Activated CD8-positive, alpha-beta memory T cell treated with anti-CD3 and anti-CD28 coated beads, Interleukin-2, amount 50 U/mL, for 48 hours (primary cell): Measurements from ENCODE around the gene CDK8.

Experiments used
- DNase-seq: peaks from one replicate; pipeline ENCODE4 v3.0.0-alpha.2; 2020

The CDK8 gene

DNA sequence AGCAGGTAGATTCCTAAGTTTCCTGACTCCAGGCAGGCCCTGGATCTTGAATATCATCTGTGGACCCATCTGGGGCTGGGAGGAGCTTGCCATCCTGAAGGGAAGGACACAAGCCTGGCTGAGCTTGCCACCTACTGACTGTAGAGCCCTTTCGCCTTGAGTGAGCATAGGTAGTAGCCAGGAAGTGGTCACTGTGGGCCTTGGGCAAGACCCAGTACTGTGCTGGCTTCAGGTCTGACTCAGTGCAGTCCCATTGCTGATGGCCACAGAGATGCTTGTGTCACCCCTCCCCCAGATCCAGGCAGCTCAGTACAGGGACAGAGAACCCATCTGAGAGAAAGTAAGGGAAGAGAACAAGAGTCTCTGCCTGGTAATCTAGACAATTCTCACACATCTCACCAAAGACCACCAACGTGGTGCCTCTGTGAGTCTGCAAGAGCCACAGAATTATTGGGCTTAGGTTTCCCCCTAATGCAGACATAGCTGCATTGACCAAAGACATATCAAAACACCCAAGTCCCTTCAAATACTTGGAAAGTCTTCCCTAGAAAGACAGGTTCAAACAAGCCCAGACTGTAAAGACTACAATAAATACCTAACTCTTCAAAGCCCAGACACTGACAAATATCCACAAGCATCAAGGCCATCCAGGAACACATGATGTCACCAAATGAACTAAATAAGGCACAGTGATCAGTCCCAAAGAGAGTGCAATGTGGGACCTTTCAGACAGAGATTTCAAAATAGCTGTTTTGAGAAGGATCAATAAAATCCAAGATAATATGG, 195.3 kb downstream of the CDK8 start:
- no peak for DNase-seq
